MM.1S (cell line): Measurements from ENCODE around the gene PTH1R.

Source experiments
- CTCF ChIP-seq: fragments of 300-600 bp; sonication (generic); IDR thresholded peaks from 2 replicates; pipeline ENCODE4 v1.5.1; 2016; ENCODE audit warnings: antibody characterized with exemption, low read length, mixed read lengths
- EZH2phosphoT487 ChIP-seq: fragments of 300-600 bp; sonication (generic); IDR thresholded peaks from 2 replicates; pipeline ENCODE4 v1.6.1; 2018; ENCODE audit warnings: antibody characterized with exemption, low read length

- TF ChIP-seq CTCF (no peak), EZH2phosphoT487 (no peak)
Measured at GRCh38 chr3:46925585-46925934, 48.0 kb downstream of the PTH1R start.
